AG04449 (cell line): ENCODE results near the gene ILF2.

Source experiments
- CTCF ChIA-PET: fragments of 350-600 bp; formaldehyde crosslinking; extraction: SDS; loops from one replicate; lab custom pipeline; 2021; ENCODE audit warnings: antibody characterized with exemption; lab: Yijun Ruan, JAX
- POLR2A ChIA-PET: fragments of 400-600, 350-600 bp; formaldehyde crosslinking; extraction: SDS; loops from one replicate; lab custom pipeline; 2020; ENCODE audit warnings: antibody characterized with exemption, inconsistent platforms; lab: Yijun Ruan, JAX
- DNase-seq: peaks from one replicate; pipeline ENCODE4 v3.0.0-alpha.2; 2010; ENCODE audit warnings: low read depth, low spot score
- H3K4me3 ChIP-seq: 2 replicates; pipeline ENCODE4 v1.5.1; 2011; ENCODE audit warnings: low read depth, mild to moderate bottlenecking, control low read depth, low read length
- TF ChIP-seq, protein P1 (sequence below): IDR thresholded peaks from one replicate; pipeline ENCODE4 v1.5.1; 2011; ENCODE audit warnings: mild to moderate bottlenecking, moderate library complexity, low read length, control low read depth, inconsistent platforms; ENCODE audit not compliant: insufficient read depth; ENCODE audit errors: missing control alignments

The ILF2 gene

GRCh38 chr1:153627715-153628626 is 42.8 kb downstream of the ILF2 start, which contains the start of gene S100A1:
S100A1 (plus strand) TSS chr1:153628434; CDS start chr1:153630522, 2,088 bp downstream.
- CTCF ChIA-PET = interaction anchor here (0.7 to 14.0 kb wide), 23 partner anchors 10 to 325 kb away, joined by 3 to 178 read pairs (median 4); partner anchors contain the start of genes S100A14, S100A16 and S100A6
- no peak for DNase-seq
- POLR2A ChIA-PET = interaction anchor here (0.6 to 2.7 kb wide), 33 partner anchors 9 to 362 kb away, joined by 3 to 127 read pairs (median 5); partner anchors contain the start of genes CREB3L4, DENND4B, ILF2 and INTS3
- TF ChIP-seq, protein P1, sequence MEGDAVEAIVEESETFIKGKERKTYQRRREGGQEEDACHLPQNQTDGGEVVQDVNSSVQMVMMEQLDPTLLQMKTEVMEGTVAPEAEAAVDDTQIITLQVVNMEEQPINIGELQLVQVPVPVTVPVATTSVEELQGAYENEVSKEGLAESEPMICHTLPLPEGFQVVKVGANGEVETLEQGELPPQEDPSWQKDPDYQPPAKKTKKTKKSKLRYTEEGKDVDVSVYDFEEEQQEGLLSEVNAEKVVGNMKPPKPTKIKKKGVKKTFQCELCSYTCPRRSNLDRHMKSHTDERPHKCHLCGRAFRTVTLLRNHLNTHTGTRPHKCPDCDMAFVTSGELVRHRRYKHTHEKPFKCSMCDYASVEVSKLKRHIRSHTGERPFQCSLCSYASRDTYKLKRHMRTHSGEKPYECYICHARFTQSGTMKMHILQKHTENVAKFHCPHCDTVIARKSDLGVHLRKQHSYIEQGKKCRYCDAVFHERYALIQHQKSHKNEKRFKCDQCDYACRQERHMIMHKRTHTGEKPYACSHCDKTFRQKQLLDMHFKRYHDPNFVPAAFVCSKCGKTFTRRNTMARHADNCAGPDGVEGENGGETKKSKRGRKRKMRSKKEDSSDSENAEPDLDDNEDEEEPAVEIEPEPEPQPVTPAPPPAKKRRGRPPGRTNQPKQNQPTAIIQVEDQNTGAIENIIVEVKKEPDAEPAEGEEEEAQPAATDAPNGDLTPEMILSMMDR = no peak
- H3K4me3 ChIP-seq = peak within 1 kb of the TSS; percentile 84

GRCh38 chr1:153626904-153627714 is 43.7 kb downstream of the ILF2 start, which contains the start of gene S100A13:
S100A13 (minus strand) TSS chr1:153627505; CDS start chr1:153626472, 1,033 bp downstream.
- TF ChIP-seq, protein P1 = peak; percentile 84
- peak; percentile 70 for DNase-seq
- ChIA-PET CTCF (interaction anchor here (0.6 to 14.0 kb wide), 26 partner anchors 9 to 326 kb away, joined by 3 to 178 read pairs (median 4); partner anchors contain the start of genes S100A14, S100A16 and S100A6), POLR2A (interaction anchor here (0.6 to 2.7 kb wide), 33 partner anchors 9 to 363 kb away, joined by 3 to 127 read pairs (median 5); partner anchors contain the start of genes CREB3L4, DENND4B, ILF2 and INTS3)
- peak within 1 kb of the TSS; percentile 84 for H3K4me3 ChIP-seq

GRCh38 chr1:153626477-153626903 is 44.3 kb downstream of the ILF2 start:
- DNase-seq = no peak
- ChIA-PET POLR2A (interaction anchor here (0.5 to 2.7 kb wide), 13 partner anchors 12 to 364 kb away, joined by 3 to 127 read pairs (median 8); partner anchors contain the start of genes CREB3L4, RPS27, S100A14 and S100A16), CTCF (interaction anchor here (1.0 to 14.0 kb wide), 12 partner anchors 10 to 360 kb away, joined by 3 to 178 read pairs (median 8); partner anchors contain the start of genes RAB13, S100A14, S100A16 and S100A6)
- peak overlapping the region; percentile 84 for H3K4me3 ChIP-seq
- TF ChIP-seq, protein P1 = no peak

DNA sequence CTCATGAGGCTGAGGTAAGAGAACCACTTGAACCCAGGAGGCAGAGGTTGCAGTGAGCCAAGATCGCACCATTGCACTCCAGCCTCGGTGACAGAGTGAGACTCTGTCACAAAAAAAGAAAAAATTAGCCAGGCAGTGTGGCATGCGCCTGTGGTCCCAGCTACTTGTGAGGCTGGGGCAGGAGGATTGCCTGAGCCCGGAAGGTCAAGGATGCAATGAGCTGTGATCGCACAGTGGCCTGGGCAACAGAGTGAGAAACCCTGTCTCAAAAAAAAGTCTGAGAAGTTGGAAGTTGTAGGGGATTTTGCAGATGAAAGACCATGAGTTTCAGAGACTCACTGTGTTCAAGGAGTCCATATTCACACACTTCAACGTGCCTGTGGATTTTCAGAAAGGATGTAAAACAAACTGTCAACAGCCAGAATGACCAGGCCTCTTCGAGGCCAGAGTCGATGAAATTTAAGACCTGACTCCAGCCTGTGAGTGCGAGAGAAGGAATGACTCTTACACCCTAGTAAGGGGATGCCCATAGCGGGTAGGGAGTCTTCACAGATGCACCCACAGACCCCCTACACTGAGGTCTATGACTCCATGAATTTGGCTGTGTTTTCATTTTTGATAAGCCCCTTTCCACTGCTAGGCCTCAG is 45.7 kb downstream of the ILF2 start:
- no peak for DNase-seq
- H3K4me3 ChIP-seq = no peak overlapping the region
- POLR2A ChIA-PET = interaction anchor here (0.6 to 2.3 kb wide), 3 partner anchors 10 to 27 kb away, joined by 3 to 8 read pairs (median 3); no protein-coding TSS in a partner anchor
- CTCF ChIA-PET = interaction anchor here (0.5 to 14.0 kb wide), 4 partner anchors 8 to 107 kb away, joined by 3 to 178 read pairs (median 30); partner anchors contain the start of genes S100A14, S100A16 and S100A6
- TF ChIP-seq, protein P1 = no peak

GRCh38 chr1:153623101-153623500 is 47.7 kb downstream of the ILF2 start:
- no peak overlapping the region for H3K4me3 ChIP-seq
- ChIA-PET CTCF (interaction anchor here (1.1 to 14.0 kb wide), 4 partner anchors 6 to 113 kb away, joined by 3 to 178 read pairs (median 4); partner anchors contain the start of genes CHTOP, S100A14 and S100A16), POLR2A (interaction anchor here (0.7 to 1.1 kb wide), 2 partner anchors 9 to 13 kb away, joined by 4 to 5 read pairs; no protein-coding TSS in a partner anchor)
- TF ChIP-seq, protein P1 = no peak
- DNase-seq = no peak
